Measurements from ENCODE around the gene RXRA. TPM values are rescaled to one million over a fixed set of nuclear protein-coding genes. Genes with fewer than 3 reads are reported as not detected.

Gene RXRA
- total RNA-seq, 4 donors from 2014 or later: 53.5 to 61.5 (median 56.5) TPM

DNA sequence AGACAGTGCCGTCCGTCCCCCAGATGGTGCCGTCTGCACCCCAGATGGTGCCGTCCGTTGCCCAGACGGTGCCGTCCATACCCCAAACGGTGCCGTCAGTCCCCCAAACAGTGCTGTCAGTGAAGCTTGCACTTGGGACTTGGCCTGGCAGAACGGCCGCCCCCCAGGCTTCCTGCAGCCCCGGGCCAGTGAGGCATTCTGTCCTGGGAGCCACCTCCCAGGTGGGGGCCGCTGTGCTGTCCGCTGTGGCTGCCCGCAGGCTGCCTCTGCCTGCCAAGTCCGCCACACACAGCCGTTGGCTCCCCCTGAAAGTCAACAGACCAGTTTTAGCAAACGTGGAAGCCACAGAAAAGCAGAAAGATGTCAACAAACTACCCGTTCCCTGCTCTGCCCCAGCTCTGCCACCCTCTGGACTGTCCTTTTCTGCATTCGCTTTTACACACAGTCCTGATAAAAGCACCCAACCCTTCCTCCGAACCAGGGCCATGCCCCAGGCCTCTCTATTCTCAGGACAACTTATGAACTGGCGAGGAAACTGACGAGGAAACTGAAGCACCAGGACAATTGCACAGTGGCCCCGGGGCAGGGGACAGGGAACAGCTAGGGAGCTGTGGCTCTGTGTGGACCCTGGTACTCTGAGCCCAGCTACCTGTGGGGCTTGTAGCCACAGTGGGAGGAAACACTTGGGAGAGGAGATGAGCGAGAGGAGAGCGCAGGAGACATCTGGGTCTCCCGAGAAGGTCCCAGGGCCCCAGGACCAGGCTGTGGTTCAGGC, 39.6 kb upstream of the RXRA start:
- TF ChIP-seq POLR2A (IDR thresholded peaks at IDR 0.05) (no peak), EP300 (IDR thresholded peaks at IDR 0.05) (no peak)
- TF ChIP-seq, protein P1, sequence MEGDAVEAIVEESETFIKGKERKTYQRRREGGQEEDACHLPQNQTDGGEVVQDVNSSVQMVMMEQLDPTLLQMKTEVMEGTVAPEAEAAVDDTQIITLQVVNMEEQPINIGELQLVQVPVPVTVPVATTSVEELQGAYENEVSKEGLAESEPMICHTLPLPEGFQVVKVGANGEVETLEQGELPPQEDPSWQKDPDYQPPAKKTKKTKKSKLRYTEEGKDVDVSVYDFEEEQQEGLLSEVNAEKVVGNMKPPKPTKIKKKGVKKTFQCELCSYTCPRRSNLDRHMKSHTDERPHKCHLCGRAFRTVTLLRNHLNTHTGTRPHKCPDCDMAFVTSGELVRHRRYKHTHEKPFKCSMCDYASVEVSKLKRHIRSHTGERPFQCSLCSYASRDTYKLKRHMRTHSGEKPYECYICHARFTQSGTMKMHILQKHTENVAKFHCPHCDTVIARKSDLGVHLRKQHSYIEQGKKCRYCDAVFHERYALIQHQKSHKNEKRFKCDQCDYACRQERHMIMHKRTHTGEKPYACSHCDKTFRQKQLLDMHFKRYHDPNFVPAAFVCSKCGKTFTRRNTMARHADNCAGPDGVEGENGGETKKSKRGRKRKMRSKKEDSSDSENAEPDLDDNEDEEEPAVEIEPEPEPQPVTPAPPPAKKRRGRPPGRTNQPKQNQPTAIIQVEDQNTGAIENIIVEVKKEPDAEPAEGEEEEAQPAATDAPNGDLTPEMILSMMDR (IDR thresholded peaks at IDR 0.05): no peak
- no peaks in the 10 kb centered on the region for H3K36me3 ChIP-seq
- 72 to 74% methylated on average over 26 to 27 of the region's 27 CpGs for WGBS, 2 donors

DNA sequence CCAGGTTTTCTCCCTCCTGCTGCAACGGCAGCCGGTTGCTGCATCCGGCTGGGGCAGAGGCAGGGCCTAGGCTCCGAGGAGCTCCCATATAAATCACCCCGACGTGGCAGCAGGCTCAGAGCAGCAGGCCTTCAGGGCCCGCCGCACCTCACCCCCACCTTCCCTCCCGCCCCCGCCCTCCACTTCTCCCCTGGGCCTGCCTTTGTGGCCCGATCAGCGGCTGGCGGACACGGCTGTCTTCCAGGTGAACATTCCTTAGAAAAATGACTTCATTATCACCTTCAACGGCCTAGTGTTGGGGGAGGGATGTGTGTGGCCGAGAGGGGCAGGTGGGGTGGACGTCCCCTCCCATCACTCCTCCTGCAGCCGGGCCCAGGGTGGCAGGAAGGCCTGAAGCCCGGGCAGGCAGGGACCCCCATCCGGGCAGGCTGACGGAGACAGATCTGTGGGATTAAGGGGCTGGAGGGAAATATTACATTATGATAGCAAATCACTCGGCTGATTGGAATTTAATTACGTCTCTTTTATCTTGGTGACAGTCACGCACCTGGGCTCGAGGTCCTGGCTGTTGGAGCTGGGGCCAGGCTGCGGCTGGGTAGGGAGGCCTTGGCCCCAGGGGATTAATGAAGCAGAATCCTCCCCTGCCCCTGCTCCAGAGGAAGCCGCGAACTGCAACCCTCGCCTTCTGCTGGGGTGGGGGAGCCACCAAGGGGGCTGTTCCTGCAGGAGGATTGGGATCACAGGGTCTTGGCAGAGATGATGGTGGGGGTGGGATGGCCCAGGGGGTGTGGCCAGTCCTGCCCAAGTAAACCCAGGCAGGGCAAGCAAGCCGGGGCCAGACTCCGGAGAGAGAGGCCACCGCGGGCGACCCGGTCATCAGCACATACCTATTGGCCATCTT, 38.4 kb upstream of the RXRA start:
- Histone ChIP-seq H3K4me3 (no peak overlapping the region), H3K4me1 (peaks cover 0 to 11% (median 9%) of the 10 kb centered on the region in 4 donors), H3K27me3 (no peaks in the 10 kb centered on the region), H3K9me3 (no peaks in the 10 kb centered on the region), H3K27ac (no peak overlapping the region), H3K36me3 (no peaks in the 10 kb centered on the region)
- DNase-seq (ENCODE audit: low spot score in 2 of 2): no peak
- no peak for TF ChIP-seq POLR2A (IDR thresholded peaks at IDR 0.05)
- TF ChIP-seq, protein P1 (IDR thresholded peaks at IDR 0.05): no peak
- no peak for TF ChIP-seq EP300 (IDR thresholded peaks at IDR 0.05)
- 66 to 77% methylated on average over 28 to 35 of the region's 35 CpGs for WGBS, 2 donors

More for the DNA sequence above, 39.6 kb upstream of the RXRA start:
- H3K9me3 ChIP-seq: no peaks in the 10 kb centered on the region
- peaks cover 0 to 16% (median 13%) of the 10 kb centered on the region in 4 donors for H3K4me1 ChIP-seq
- no peak for DNase-seq (ENCODE audit: low spot score in 2 of 2)
- no peaks in the 10 kb centered on the region for H3K27me3 ChIP-seq
- H3K4me3 ChIP-seq: no peak overlapping the region
- no peak overlapping the region for H3K27ac ChIP-seq

DNA sequence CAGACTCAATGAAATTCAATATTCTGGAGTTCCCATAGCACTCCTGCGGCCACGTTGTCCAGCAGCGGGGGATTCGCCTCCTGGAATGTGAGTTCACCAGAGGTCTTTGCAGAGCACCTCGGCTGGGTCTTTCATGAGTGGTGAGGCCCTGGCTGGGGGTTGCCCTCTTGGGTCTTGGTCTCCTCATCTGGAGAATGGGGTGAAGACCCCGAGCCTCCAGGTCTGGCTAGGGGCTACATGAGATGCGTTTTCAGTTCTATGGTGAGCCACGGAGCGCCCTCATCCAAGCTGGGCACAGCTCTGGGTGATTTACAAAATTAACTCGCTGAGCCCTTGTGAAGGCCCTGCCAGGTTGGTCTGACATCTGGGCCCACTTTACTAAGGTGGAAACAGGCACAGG, 37.5 kb upstream of the RXRA start:
- H3K4me3 ChIP-seq: no peak overlapping the region
- peaks cover 0 to 11% (median 3%) of the 10 kb centered on the region in 4 donors for H3K4me1 ChIP-seq
- H3K27me3 ChIP-seq: no peaks in the 10 kb centered on the region
- DNase-seq (ENCODE audit: low spot score in 2 of 2): no peak
- no peaks in the 10 kb centered on the region for H3K36me3 ChIP-seq
- H3K9me3 ChIP-seq: no peaks in the 10 kb centered on the region
- WGBS, 2 donors: 87 to 89% methylated on average over 10 of the region's 10 CpGs
- no peak overlapping the region for H3K27ac ChIP-seq
- TF ChIP-seq POLR2A (IDR thresholded peaks at IDR 0.05) (no peak), EP300 (IDR thresholded peaks at IDR 0.05) (no peak)
- TF ChIP-seq, protein P1 (IDR thresholded peaks at IDR 0.05): no peak

DNA sequence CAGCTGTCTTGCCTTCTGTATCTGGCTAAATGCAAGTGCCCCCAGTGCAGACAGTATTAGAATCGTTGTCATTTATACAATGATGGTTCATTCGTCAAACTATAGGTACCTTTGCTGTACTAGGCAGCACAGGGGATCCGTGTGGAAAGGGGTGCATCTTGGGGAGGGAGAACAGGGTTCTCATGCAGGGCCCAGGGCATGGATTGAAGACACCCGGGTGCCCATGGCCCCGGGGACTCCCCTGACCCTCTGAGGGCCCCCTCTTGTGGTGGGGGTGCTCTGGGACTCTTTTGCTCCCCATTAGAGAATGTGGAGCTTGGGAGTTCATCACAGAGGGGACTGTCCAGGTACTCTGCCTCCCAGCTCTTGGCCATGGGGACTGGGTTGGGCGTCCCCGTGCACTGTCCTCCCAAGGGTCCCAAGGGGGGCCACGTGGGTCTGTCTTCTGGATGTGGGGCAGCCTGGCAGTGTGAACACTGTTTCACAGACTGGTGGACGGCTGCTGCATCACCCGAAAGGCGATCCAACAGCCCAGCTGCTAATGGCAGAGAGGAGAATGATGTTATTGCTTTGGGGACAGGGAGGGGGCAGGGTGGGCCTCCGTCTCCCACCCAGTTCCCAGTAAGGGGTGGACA, 36.9 kb upstream of the RXRA start:
- no peak overlapping the region for H3K4me3 ChIP-seq
- peaks cover 0 to 15% (median 6%) of the 10 kb centered on the region in 4 donors for H3K4me1 ChIP-seq
- no peak overlapping the region for H3K27ac ChIP-seq
- H3K9me3 ChIP-seq: no peaks in the 10 kb centered on the region
- no peaks in the 10 kb centered on the region for H3K27me3 ChIP-seq
- no peaks in the 10 kb centered on the region for H3K36me3 ChIP-seq
- TF ChIP-seq, protein P1 (IDR thresholded peaks at IDR 0.05): no peak
- TF ChIP-seq POLR2A (IDR thresholded peaks at IDR 0.05) (no peak), EP300 (IDR thresholded peaks at IDR 0.05) (no peak)
- 86% methylated on average over 9 to 12 of the region's 12 CpGs for WGBS, 2 donors
- no peak for DNase-seq (ENCODE audit: low spot score in 2 of 2)

Data from tibial nerve (tissue), 4 donors.